HG02852 (cell line): ENCODE measurements around the gene CHCHD5.
"Not testable (repeated sequence)": the region's sequence is repeated elsewhere in the genome, so short reads cannot be mapped to it uniquely, and the experiment has no call there.

ENCODE experiments used
- ATAC-seq: cut with Tn5 transposase; IDR thresholded peaks from one replicate; pipeline ENCODE4 v1.9.1; 2021; ENCODE audit warnings: mild to moderate bottlenecking, moderate library complexity; ENCODE audit not compliant: unreplicated experiment

The CHCHD5 gene

DNA sequence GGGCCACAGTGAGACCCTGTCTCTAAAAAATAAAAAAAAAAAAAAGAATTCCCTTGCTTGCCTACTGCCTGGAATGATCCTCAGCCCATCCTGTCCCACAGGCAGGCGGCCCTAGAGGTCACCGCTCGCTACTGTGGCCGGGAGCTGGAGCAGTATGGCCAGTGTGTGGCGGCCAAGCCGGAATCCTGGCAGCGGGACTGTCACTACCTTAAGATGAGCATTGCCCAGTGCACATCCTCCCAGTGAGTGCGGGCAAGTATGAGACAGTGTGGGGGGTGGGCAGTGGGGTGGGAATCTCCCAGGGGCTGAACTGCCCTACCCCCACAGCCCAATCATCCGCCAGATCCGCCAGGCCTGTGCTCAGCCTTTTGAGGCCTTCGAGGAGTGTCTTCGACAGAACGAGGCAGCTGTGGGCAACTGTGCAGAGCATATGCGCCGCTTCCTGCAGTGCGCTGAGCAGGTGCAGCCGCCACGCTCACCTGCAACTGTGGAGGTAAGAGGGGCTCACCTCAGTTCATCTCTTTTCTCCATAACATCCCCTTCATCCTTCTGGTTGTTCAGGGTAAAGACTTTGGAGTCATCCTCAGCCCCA is 1.6 kb downstream of the CHCHD5 start:
- ATAC-seq: no peak

DNA sequence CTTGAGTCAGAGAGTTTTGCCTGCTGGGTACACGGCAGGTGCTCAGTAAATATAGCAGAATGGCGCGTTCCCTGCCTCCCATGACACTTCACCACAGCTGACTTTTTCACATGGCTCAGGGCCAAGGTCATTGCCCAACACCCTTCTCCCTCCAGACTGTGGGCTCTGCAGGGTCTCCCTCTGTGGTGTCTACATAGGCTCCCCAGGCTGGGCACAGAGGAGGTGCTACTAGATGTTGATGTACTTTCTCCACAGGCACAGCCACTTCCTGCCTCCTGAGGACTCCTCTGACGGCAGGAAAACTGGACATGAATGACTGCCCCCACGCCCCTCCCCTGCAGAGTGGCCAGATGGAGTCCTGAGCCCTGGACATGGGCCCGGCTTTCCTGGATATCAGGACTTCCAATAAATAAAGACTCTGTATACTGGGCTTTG is 4.2 kb downstream of the CHCHD5 start:
- no peak for ATAC-seq

DNA sequence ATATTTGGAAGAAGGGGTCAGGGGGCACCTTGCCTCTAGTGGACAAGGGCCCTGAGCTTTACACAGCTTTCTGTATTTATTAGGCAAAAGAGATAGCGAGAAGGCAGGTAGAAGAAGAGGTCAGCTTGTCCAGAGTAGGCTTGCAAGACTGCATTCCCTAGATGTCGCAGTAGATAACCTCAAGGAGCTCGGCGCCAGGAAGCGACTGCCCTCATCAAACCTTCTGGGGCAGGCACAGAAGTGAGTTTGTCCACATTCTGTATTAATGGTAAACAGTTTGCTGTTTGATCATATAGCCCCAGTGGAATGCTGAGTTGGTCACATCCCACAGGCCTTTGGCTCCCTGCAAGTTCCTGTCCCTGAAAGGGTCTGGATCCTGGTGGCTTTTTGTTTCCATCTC is 7.0 kb downstream of the CHCHD5 start:
- no peak for ATAC-seq

DNA sequence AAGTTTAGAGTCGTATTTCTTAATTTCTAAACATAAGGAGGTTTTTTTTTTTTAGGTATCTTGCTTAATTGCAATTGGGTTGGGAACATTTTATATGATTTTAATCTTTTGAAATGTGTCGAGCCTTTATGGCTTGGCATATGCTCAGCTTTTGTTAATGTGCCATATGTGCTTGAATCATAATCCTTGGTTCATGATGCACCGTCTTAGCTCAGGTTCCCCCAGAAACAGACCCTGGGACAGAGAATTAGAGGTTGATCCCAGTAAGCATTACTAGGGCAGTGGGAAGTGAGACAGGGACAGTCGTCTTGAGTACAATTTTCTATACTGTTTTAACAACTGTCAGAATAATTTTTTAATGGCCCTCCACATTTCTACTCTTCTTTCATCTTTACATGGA is 9.3 kb downstream of the CHCHD5 start:
- no peak for ATAC-seq

DNA sequence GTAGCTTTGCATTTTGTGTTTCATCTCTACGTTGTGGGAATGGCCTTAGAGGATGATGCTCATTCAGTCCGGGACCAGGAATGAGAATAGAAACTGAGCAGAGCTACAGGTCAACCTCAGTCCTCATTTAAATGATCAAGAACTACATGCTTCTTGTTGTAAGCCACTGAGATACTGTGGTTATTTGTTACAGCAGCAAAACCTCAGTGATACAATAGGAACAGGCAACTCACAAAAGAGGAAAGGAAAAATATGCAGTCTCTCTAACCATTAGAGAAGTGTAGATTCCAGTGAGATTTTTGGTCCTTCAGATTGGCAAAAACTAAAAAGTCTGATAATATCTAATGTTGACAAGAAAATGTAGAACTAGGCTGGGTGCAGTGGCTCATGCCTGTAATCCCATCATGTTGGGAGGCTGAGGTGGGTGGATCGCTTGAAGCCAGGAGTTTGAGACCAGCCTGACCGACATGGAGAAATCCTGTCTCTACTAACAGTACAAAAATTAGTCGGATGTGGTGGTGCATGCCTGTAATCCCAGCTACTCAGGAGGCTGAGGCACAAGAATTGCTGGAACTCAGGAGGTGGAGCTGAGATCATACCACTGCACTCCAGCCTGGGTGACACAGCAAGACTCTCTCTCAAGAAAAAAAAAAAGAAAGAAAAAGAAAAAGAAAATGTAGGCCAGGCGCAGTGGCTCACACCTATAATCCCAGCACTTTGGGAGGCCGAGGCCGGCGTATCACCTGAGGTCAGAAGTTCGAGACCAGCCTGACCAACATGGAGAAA is 13.3 kb downstream of the CHCHD5 start:
- no peak for ATAC-seq

DNA sequence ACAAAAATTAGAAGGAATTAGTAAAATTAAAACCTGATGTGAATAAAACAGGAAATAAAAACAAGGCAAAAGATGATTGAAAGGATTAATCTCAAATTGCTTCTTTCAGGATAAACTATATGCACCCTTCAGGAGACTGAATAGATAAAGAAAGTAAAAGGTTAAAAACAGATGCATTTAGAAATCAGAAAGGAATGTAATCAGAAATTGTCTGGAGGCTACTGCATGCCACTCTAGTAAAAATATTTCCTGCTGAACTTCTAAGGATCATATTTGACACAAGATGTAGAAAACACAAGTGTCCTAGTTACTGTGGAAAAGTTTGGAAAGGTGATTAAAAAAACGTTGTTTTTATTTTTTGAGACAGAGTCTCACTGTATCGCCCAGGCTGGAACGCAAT is 16.2 kb downstream of the CHCHD5 start:
- no peak for ATAC-seq

DNA sequence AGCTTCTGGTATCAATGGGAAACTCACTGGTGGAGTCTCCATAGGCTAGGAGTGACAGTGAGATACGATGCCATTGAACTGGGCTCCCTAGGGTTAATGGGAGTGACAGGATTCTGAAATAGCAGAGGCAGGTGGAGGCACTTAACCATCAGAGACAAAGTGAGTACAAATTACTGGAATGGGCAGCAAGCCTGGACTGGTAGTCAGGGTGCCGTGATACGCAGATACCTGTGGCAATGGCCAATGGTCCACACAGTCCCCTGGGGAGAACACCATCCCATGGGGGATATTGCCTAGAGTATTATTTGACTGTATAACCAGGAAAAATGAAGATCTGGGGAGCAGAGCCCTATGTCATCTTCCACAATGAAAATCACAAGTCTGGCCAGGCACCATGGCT is 17.3 kb downstream of the CHCHD5 start:
- ATAC-seq: no peak

DNA sequence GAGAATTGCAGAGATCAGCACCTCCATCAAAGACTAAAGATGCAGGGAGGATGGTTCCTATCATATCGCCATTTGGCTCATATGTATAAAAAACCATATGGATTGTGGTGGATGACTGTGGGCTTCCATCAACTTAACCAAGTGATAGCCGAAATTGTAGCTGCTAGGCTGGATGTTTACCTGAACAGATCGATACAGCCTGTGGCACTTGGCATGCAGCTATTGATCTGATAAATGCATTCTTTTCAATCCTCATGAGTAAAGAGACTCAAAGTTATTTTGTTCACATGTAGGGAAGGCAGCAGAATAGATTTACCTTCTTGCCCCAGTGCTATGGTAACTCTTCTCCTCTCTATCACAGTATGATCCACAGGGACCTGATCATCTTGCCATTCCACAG is 18.5 kb downstream of the CHCHD5 start:
- no peak for ATAC-seq

DNA sequence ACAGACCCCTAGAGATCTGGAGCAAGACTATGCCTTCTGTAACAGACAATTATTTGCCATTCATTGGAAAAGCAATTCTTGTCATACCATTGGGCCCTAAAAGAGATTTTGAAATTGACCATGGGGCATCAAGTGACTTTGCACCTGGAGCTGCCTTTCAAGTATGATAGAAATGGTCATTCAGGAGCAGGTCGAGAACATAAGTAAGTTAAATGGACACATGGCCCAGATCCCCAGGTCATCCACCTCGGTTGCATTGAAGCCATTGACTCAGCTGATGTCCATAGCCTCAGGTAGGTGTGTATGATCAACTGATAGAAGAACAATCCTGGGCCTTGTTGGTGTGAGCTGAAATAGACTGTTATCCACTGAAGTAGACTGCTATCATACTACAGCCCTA is 19.3 kb downstream of the CHCHD5 start:
- no peak for ATAC-seq

DNA sequence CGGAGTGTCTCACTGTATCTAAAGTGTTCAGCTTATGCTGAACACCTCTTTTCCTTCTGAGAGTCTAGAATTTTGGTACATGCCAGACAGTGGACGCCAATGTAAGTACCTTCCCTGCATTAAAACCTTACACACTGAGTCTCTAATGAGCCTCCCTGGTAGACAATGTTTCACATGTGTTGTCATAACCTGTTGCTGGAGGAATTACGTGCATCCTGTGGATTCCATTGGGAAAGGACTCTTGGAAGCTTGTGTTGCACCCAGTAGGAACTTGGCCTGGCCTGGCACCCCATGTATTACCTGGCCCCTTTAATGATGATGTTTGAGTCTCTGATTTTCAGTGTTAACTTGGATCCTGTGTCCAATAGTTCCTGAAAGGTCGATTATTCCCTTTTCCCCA is 20.5 kb downstream of the CHCHD5 start:
- ATAC-seq: no peak

DNA sequence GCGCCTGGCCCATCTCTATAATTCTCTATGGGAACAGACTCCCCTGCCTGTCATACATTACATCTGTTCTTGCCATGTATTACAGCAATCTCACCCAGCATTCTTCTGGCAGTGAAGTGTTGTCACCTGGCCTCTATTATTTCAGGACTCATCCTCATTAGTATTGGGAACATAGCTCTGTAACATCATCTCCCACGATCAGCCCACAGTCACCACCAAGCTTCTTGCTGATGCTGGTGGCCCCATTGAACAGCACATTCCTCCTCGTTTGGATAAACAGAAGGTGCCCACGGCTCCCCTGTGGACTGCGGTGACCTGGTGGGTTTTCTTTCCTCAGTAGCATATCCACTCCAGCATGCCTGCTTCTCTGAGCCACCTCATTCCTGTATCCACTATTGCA is 21.5 kb downstream of the CHCHD5 start:
- no peak for ATAC-seq

DNA sequence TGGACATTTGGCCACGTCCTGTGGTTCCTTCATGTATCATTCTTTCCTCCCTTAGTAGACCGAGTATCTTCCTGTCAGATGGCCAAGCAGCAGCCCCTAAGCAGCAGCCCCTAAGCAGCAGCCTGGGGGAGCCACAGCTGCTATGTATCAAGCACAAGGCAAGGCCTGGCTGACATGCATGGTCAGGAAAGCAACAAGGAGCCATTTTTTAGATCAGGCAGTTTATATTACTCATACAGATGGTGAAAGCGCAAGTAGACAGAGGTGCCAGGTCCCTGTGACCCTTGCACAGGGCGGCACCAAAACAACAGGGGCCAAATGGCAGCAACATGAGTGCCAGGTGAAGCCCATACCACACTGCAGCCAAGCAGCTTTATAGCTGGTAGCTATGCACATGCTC is 22.1 kb downstream of the CHCHD5 start:
- no peak for ATAC-seq

DNA sequence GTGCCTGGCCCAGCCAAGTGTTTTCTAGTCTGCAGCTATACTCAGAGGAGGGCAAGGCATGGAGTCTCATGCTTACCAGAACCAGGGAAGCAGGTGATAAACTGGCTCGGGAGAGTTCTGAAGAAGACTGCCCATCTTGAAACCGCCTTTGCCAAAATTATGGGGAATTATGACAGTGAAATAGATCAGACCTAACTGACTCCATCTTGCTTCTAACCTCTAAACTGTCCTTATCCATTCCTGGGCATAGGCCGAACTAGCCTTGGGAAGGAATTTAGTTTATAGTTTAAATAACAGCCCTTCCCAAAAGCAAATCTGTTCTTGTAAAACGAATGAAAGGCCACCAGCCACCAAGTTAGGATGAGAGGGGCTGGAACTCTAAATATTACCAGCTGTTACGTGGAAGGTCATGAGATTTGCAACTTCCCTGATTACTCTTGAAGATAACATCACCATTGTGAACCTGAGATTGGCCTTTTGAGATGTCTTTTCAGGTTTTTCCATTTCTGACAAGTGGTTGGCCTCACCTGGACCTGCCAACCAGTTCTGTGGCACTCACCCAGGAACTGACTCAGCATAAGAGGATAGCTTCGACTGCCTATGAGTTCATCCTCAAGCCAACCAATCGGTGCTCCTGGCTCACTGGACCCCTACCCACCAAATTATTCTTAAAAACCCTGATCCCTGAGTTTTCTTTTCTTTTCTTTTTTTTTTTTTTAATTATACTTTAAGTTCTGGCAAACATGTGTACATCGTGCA is 23.4 kb downstream of the CHCHD5 start:
- ATAC-seq: no peak

DNA sequence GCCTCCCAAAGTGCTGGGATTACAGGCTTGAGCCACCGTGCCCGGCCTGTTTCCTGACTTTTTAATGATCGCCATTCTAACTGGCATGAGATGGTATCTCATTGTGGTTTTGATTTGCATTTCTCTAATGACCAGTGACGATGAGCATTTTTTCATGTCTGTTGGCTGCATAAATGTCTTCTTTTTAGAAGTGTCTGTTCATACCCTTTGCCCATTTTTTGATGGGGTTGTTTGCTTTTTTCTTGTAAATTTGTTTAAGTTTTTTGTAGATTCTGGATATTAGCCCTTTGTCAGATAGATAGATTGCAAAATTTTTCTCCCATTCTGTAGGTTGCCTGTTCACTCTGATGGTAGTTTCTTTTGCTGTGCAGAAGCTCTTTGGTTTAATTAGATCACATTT is 24.9 kb downstream of the CHCHD5 start:
- not testable (repeated sequence) for ATAC-seq

DNA sequence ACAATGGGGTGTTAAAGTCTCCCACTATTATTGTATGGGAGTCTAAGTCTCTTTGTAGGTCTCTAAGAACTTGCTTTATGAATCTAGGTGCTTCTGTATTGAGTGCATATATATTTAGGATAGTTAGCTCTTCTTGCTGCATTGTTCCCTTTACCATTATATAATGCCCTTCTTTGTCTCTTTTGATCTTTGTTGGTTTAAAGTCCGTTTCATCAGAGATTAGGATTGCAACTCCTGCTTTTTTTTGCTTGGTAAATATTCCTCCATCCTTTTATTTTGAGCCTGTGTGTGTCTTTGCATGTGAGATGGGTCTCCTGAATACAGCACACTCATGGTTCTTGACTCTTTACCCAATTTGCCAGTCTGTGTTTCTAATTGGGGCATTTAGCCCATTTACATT is 27.9 kb downstream of the CHCHD5 start:
- not testable (repeated sequence) for ATAC-seq

DNA sequence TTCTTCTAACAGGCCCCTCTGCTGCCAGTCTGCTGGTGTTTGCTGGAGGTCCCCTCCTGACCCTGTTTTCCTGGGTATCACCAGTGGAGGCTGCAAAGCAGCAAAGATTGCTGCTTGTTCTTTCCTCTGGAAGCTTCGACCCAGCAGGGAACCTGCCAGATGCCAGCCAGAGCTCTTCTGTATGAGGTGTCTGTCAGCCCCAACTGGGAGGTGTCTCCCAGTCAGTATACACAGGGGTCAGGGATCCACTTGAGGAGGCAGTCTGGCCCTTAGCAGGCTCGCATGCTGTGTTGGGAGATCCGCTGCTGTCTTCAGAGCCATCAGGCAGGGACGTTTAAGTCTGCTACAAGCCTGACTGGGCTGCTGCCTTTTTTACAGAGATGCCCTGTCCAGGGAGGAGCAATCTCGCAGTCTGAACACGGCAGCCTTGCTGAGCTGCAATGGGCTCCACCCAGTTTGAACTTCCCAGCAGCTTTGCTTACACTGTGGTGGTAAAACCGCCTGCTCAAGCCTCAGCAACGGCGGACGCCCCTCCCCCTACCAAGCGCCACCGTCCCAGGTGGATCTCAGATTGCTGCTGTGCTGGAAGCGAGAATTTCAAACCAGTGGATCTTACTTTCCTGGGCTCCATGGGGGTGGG is 29.9 kb downstream of the CHCHD5 start:
- no peak for ATAC-seq

DNA sequence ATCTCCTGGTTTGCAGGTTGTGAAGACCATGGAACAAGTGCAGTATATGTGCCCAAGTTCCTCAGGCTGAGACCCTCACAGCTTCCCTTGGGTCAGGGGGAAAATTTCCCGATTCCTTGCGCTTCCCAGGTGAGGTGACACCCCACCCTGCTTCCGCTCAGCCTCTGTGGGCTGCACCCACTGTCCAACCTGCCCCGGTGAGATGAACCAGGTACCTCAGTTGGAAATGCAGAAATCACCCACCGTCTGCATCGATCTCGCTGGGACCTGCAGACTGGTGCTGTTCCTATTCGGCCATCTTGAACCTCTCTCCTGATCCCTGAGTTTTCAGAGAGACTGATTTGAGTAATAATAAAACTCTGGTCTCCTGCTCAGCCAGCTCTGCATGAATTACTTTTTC is 30.6 kb downstream of the CHCHD5 start:
- ATAC-seq: no peak

DNA sequence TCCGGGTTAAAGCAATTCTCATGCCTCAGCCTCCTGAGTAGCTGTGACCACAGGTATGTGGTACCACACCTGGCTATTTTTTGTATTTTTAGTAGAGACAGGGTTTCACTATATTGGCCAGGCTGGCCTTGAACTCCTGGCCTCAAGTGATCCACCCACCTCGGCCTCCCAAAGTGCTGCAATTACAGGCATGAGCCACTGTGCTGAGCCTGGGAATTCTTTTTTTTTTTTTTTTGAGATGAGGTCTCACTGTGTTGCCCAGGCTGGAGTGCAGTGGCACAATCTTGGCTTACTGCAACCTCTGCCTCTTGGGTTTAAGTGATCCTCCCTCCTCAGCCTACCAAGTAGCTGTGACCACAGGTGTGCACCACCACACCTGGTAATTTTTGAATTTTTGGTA is 31.4 kb downstream of the CHCHD5 start:
- not testable (repeated sequence) for ATAC-seq

DNA sequence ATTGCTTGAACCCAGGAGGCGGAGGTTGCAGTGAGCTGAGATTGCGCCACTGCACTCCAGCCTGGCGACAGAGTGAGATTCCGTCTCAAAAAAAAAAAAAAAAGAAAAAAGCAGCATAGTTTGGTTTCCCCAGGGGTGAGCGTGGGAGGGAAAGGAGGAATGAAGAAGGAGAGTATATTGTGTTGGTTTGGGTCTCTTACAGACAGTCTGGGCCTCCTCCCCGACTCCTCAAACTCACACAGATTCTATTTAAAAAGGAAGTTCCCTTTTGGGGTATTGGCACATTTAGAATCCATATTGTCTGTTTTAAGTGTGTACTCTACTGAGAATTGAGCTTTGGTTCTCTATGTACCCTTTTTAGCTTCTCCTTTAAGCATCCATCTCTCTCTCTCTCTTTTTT is 34.0 kb downstream of the CHCHD5 start:
- ATAC-seq: no peak

DNA sequence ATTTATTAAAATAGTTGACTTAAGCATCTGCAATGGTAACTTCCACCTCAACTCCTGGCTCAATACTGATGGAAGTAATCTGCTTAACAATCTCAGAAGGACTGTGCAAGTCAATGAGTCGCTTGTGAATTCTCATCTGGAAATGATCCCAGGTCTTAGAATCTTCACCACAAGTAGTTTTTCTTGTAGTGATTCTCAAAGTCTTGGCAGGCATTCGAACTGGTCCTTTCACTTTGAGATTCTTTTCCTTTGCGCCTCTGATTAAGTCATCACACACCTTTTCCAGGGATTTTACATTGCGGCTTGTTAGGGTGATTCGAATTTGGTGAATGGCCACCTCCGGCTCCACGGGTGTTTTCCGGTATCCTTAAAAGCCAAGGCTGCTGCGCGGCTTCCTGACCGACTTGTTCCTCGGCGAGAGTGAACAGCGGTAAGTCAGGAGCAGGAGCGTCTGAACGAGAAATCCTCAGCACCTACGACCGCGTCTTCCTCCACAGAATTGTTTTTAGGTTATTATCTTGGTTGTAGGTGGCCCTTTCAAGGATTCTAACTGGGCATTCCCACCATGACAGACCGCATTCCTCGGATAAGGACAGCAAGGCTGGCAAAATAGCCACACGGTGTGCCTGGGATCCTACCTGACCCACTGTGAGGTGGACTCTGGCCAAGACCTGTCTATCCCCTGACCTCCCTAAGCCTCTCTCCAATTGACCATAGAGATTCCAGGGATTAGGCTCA is 37.5 kb downstream of the CHCHD5 start:
- no peak for ATAC-seq

DNA sequence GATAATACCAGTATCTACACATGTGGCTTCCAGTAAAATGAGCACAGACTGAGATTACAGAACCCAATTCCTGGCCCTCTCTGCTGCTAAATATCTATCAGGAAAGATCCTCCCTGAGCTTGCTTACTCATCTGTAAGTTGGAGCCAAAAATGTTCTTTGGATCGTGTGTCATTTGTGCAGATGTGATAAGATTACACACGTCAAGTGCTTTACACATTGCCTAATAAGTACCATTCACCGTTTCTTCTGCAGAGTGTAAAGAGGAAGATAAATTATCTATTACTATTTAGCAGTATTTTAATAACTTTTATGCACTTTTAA is 38.1 kb downstream of the CHCHD5 start:
- no peak for ATAC-seq
